Loucy (cell line): ENCODE measurements around the gene USP34.

Source experiments
- EZH2phosphoT487 ChIP-seq: fragments of 200-600 bp; IDR thresholded peaks from 2 replicates; pipeline ENCODE4 v1.6.1; 2018; ENCODE audit warnings: antibody characterized with exemption, mild to moderate bottlenecking, moderate library complexity, borderline replicate concordance
- TF ChIP-seq, protein P1 (sequence below): fragments of 200-600 bp; sonication (generic); conservative IDR thresholded peaks from 2 replicates; pipeline ENCODE4 v1.5.1; 2014; ENCODE audit warnings: mild to moderate bottlenecking, antibody characterized with exemption, low read length

GRCh38 chr2:61436092-61436491 lies 34.8 kb downstream of the USP34 start:
- TF ChIP-seq, protein P1, sequence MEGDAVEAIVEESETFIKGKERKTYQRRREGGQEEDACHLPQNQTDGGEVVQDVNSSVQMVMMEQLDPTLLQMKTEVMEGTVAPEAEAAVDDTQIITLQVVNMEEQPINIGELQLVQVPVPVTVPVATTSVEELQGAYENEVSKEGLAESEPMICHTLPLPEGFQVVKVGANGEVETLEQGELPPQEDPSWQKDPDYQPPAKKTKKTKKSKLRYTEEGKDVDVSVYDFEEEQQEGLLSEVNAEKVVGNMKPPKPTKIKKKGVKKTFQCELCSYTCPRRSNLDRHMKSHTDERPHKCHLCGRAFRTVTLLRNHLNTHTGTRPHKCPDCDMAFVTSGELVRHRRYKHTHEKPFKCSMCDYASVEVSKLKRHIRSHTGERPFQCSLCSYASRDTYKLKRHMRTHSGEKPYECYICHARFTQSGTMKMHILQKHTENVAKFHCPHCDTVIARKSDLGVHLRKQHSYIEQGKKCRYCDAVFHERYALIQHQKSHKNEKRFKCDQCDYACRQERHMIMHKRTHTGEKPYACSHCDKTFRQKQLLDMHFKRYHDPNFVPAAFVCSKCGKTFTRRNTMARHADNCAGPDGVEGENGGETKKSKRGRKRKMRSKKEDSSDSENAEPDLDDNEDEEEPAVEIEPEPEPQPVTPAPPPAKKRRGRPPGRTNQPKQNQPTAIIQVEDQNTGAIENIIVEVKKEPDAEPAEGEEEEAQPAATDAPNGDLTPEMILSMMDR, result no peak
- no peak for TF ChIP-seq EZH2phosphoT487
